Heart left ventricle (tissue), 16 donors: ENCODE data around the gene MYH11. TPM values are rescaled to one million over a fixed set of nuclear protein-coding genes. Genes with fewer than 3 reads are reported as not detected.

Source experiments
- ATAC-seq, 4 donors: fragments of 200-7000 bp; cut with Tn5 transposase; one replicate each; pipeline ENCODE4 v1.9.1; 2020 to 2022; ENCODE audit warnings: moderate library complexity in 4 of 4, mild to moderate bottlenecking in 3 of 4, moderate number of reproducible peaks in 1 of 4
- DNase-seq, 5 donors: peaks; one replicate each; pipeline ENCODE4 v3.0.0-alpha.2; 2020
- H3K27ac ChIP-seq, 12 donors: fragments of 200-600 bp; sonication (generic) in 4 of 12; one replicate each; pipeline versions ENCODE4 v1.5.0 to v1.8.0; 2016 to 2022; ENCODE audit warnings: mild to moderate bottlenecking in 2 of 12
- H3K27me3 ChIP-seq, 9 donors: fragments of 200-600 bp; sonication (generic) in 2 of 9; one replicate each; pipeline versions ENCODE4 v1.5.1 to v1.8.0; 2016 to 2022; ENCODE audit warnings: mild to moderate bottlenecking in 3 of 9
- H3K36me3 ChIP-seq, 9 donors: fragments of 200-600 bp; sonication (generic) in 2 of 9; one replicate each; pipeline versions ENCODE4 v1.5.0 to v1.8.0; 2018 to 2022; ENCODE audit warnings: mild to moderate bottlenecking in 2 of 9
- H3K4me1 ChIP-seq, 12 donors: fragments of 200-600 bp; sonication (generic) in 4 of 12; one replicate each; pipeline versions ENCODE4 v1.5.0 to v1.8.0; 2016 to 2022; ENCODE audit warnings: mild to moderate bottlenecking in 3 of 12
- H3K4me3 ChIP-seq, 12 donors: fragments of 200-600 bp; sonication (generic) in 4 of 12; one replicate each; pipeline versions ENCODE4 v1.5.0 to v1.8.0; 2017 to 2022; ENCODE audit warnings: mild to moderate bottlenecking in 9 of 12, moderate library complexity in 4 of 12
- H3K9me3 ChIP-seq, 12 donors: fragments of 200-600 bp; sonication (generic) in 4 of 12; one replicate each; pipeline versions ENCODE4 v1.5.0 to v1.8.0; 2016 to 2022; ENCODE audit warnings: mild to moderate bottlenecking in 1 of 12
- CTCF ChIP-seq, 12 donors: fragments of 200-600 bp; sonication (generic) in 4 of 12; IDR thresholded peaks; one replicate each; pipeline versions ENCODE4 v1.5.0 to v1.8.0; 2018 to 2022; ENCODE audit warnings: antibody characterized with exemption in 12 of 12, mild to moderate bottlenecking in 5 of 12
- POLR2A ChIP-seq, 2 donors: fragments of 450-650 bp; IDR thresholded peaks; one replicate each; pipeline ENCODE4 v1.6.1; 2017; ENCODE audit warnings: antibody characterized with exemption in 2 of 2, mild to moderate bottlenecking in 2 of 2, moderate library complexity in 2 of 2
- WGBS, 4 donors: extraction: QIAGEN DNeasy Blood & Tissue Kit in 2 of 4; methylation state at CpG; one replicate each; pipeline versions ENCODE4 v1.1.5 to v1.1.7; 2013 to 2018; 5-methylcytosine and 5-hydroxymethylcytosine counted together
- intact Hi-C, 10 donors: fragments of 100-400 bp; cut with DNase I; formaldehyde crosslinking; loops; one replicate each; pipeline versions ENCODE4 v1.11.1 to v1.14.2; 2022
- polyA plus RNA-seq, 2 donors: library from polyadenylated mRNA; stranded (reverse); fragments of 200-250 nt; gene quantifications; one replicate each; pipeline ENCODE4 v1.2.3, GENCODE V29; 2013
- total RNA-seq, 9 donors: library from RNA; depleted of rRNA in 2 of 9; stranded (reverse); fragments of >200 nt in 2 of 9; fragmentation: NEBNext Ultra II Directional in 3 of 9; extraction: Animal tissue kit (Norgen Biotek cat#: 25700) in 3 of 9; gene quantifications; one replicate each; pipeline versions ENCODE4 v1.1.0 to v1.2.4, GENCODE V29; 2016 to 2023
- donor health status: ischemic (EF 13 %, LVEDD 7.1; RV severe dilation, severe dysfunction).
- donor health status: healthy with polysubstance abuse.
- donor health status: DM: no; HTN: yes; CAD: no.
- donor health status: DM: no; HTN: no; CAD: no.
- donor health status: ischemic (EF 25% LVEDD 6.9; RV normal size, moderate dysfunction).
- donor health status: ischemic (EF 25% LVEDD 5.7; RV mildly dilated, moderate dysfunction).
- donor health status: healthy.
- donor health status: DM: yes; HTN: yes; CAD: no.
- donor health status: ischemic (EF 35%, LVEDD 5.7; RV mildly dilated, moderate dysfunction).
- donor health status: nonischemic (EF 11% LVEDD 7.7; RV severe dilation, severe dysfunction).
- donor health status: DM: yes; HTN: yes; CAD: no.
- donor health status: PGD.
- donor health status: ischemic (EF 29% LVEDD 5.4; RV normal size, mild dysfunction).
- donor health status: nonischemic (EF 23%, LVEDD 6.1; RV moderate dilation, normal function).

Gene MYH11
- total and polyA plus RNA-seq, 11 donors, result 9.8 to 71.9 (median 26.5) TPM

GRCh38 chr16:15760129-15760528 lies 96.7 kb downstream of the MYH11 start:
- intact Hi-C loops, result loop anchor here in 3 of 10 donors (10.0 kb wide), 2 partner anchors 65 to 435 kb away; no protein-coding TSS in a partner anchor
- Histone ChIP-seq H3K4me1 (no peaks in the 10 kb centered on the region), H3K27ac (no peak overlapping the region), H3K9me3 (peaks cover 0 to under 1% (median 0%) of the 10 kb centered on the region in 12 donors), H3K4me3 (no peak overlapping the region), H3K27me3 (peaks cover 0 to 11% (median 0%) of the 10 kb centered on the region in 9 donors), H3K36me3 (no peaks in the 10 kb centered on the region)
- ATAC-seq (no peak), DNase-seq (no peak)
- 85 to 92% (median 88%) methylated on average over 1 of the region's 1 CpG for WGBS, 4 donors
- TF ChIP-seq POLR2A (IDR thresholded peaks at IDR 0.05) (no peak), CTCF (IDR thresholded peaks at IDR 0.05) (no peak)

- TF ChIP-seq CTCF (IDR thresholded peaks at IDR 0.05) (no peak), POLR2A (IDR thresholded peaks at IDR 0.05) (no peak)
- no peak for ATAC-seq
- 82 to 92% (median 89%) methylated on average over 4 of the region's 4 CpGs for WGBS, 4 donors
- Histone ChIP-seq H3K9me3 (peaks cover 0 to 5% (median 0%) of the 10 kb centered on the region in 12 donors), H3K36me3 (no peaks in the 10 kb centered on the region), H3K27ac (peak overlapping the region in 1 of 12 donors; percentile 11), H3K4me1 (no peaks in the 10 kb centered on the region), H3K27me3 (peaks cover 0 to 11% (median 0%) of the 10 kb centered on the region in 9 donors), H3K4me3 (no peak overlapping the region)
- intact Hi-C loops, result no loop called here
- no peak for DNase-seq
Measured at GRCh38 chr16:15759070-15759469, 97.8 kb downstream of the MYH11 start.

GRCh38 chr16:15757630-15758251 lies 99.1 kb downstream of the MYH11 start:
- H3K27me3 ChIP-seq, result peaks cover 0 to 6% (median 0%) of the 10 kb centered on the region in 9 donors
- ATAC-seq (no peak), DNase-seq (no peak)
- 88 to 91% (median 89%) methylated on average over 23 of the region's 23 CpGs for WGBS, 4 donors
- H3K4me3 ChIP-seq, result no peak overlapping the region
- TF ChIP-seq POLR2A (IDR thresholded peaks at IDR 0.05), result no peak
- no peak for TF ChIP-seq CTCF (IDR thresholded peaks at IDR 0.05)
- intact Hi-C loops, result no loop called here
- peak overlapping the region in 1 of 12 donors; percentile 22 for H3K27ac ChIP-seq
- no peaks in the 10 kb centered on the region for H3K4me1 ChIP-seq
- no peaks in the 10 kb centered on the region for H3K36me3 ChIP-seq
- peaks cover 0 to 5% (median 0%) of the 10 kb centered on the region in 12 donors for H3K9me3 ChIP-seq

DNA sequence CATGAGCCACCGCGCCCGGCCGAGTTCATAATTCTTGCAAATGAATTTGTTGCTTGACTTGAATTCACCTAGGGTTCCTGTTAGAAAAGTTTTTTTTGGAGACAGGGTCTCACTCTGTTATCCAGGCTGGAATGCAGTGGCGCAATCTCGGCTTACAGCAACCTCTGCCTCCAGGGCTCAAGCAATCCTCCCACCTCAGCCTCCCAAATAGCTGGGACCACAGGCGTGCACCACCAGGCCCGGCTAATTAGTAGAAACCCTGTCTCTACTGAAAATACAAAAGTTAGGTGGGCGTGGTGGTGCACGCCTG lies 99.8 kb downstream of the MYH11 start:
- no peak for TF ChIP-seq POLR2A (IDR thresholded peaks at IDR 0.05)
- no peak for TF ChIP-seq CTCF (IDR thresholded peaks at IDR 0.05)
- no peaks in the 10 kb centered on the region for H3K4me1 ChIP-seq
- ATAC-seq, result no peak
- intact Hi-C loops, result no loop called here
- H3K9me3 ChIP-seq, result peaks cover 0 to 5% (median 0%) of the 10 kb centered on the region in 12 donors
- WGBS, 4 donors, result 75 to 82% (median 80%) methylated on average over 10 of the region's 10 CpGs
- no peak overlapping the region for H3K4me3 ChIP-seq
- H3K36me3 ChIP-seq, result no peaks in the 10 kb centered on the region
- H3K27ac ChIP-seq, result no peak overlapping the region
- H3K27me3 ChIP-seq, result peaks cover 0 to 4% (median 0%) of the 10 kb centered on the region in 9 donors
- DNase-seq, result no peak
